Calu3 (cell line): Measurements from ENCODE around the gene TMEM204. TPM values are rescaled to one million over a fixed set of nuclear protein-coding genes. Genes with fewer than 3 reads are reported as not detected.

Experiments used
- BruUV-seq: library from RNA; stranded (reverse); fragments of 400-500 nt; replicated peaks from 2 replicates; lab custom pipeline; 2021; lab: Mats Ljungman, UMichigan
- CTCF ChIA-PET: fragments of 300-600 bp; sonication (Branson Sonifier 250); formaldehyde crosslinking; loops from one replicate; lab custom pipeline; 2022; ENCODE audit warnings: antibody characterized with exemption; lab: Charles Lee
- DNase-seq: peaks from one replicate; pipeline ENCODE4 v3.0.0; 2022
- H3K27ac Mint-ChIP-seq: one replicate; pipeline ENCODE4 v1.8.0; 2022; ENCODE audit warnings: mixed read lengths; ENCODE audit not compliant: unreplicated experiment
- H3K27me3 Mint-ChIP-seq: one replicate; pipeline ENCODE4 v1.8.0; 2022; ENCODE audit warnings: mixed read lengths; ENCODE audit not compliant: unreplicated experiment
- H3K36me3 Mint-ChIP-seq: one replicate; pipeline ENCODE4 v1.8.0; 2022; ENCODE audit warnings: mild to moderate bottlenecking, moderate library complexity, mixed read lengths; ENCODE audit not compliant: insufficient read depth, unreplicated experiment
- H3K4me1 Mint-ChIP-seq: one replicate; pipeline ENCODE4 v1.8.0; 2022; ENCODE audit warnings: mild to moderate bottlenecking, low read depth, mixed read lengths; ENCODE audit not compliant: unreplicated experiment
- H3K4me3 Mint-ChIP-seq: one replicate; pipeline ENCODE4 v1.8.0; 2022; ENCODE audit warnings: mild to moderate bottlenecking, low read depth, moderate library complexity, mixed read lengths; ENCODE audit not compliant: unreplicated experiment
- H3K9me3 Mint-ChIP-seq: one replicate; pipeline ENCODE4 v1.8.0; 2022; ENCODE audit warnings: low read depth, mixed read lengths; ENCODE audit not compliant: unreplicated experiment
- intact Hi-C: fragments of 100-400 bp; cut with micrococcal nuclease; formaldehyde crosslinking; loops from one replicate; pipeline ENCODE4 v1.10.0; 2022; ENCODE audit not compliant: unreplicated experiment
- total RNA-seq: library from RNA; stranded (reverse); gene quantifications from 2 replicates; pipeline ENCODE4 v1.2.3, GENCODE V29; 2022
- TF ChIP-seq, protein P1 (sequence below): fragments of 200-600 bp; IDR thresholded peaks from one replicate; pipeline ENCODE4 v1.8.0; 2022; ENCODE audit warnings: antibody characterized with exemption; ENCODE audit not compliant: unreplicated experiment

TMEM204 gene
- total RNA-seq, 1 experiment from 2014 or later, result not detected

DNA sequence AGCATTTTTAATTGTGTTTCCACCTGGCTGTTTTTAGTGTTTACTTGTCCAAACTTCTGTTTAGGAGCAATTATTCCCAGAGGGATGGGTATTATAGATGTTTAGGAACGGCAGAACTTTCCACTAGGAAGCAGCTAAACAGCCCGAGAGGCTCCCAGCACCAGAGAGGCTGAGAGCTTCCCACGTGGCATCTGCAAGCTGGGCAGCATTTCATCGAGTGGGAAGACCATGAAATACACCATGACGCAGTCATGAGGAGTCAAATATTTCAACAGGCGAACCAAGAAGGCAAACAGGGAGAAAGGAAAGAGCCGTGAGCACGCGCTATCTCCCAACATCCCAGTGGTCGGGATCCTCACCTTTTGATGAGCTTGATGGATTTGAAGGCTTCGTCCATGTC lies 24.1 kb downstream of the TMEM204 start:
- Mint-ChIP-seq H3K4me1 (no peaks in the 10 kb centered on the region), H3K4me3 (no peak overlapping the region), H3K27ac (no peak overlapping the region), H3K27me3 (no peaks in the 10 kb centered on the region), H3K36me3 (peaks cover 9% of the 10 kb centered on the region), H3K9me3 (no peaks in the 10 kb centered on the region)
- CTCF ChIA-PET, result no interaction called here
- DNase-seq, result no peak
- BruUV-seq, result no TSS peak
- TF ChIP-seq, protein P1, sequence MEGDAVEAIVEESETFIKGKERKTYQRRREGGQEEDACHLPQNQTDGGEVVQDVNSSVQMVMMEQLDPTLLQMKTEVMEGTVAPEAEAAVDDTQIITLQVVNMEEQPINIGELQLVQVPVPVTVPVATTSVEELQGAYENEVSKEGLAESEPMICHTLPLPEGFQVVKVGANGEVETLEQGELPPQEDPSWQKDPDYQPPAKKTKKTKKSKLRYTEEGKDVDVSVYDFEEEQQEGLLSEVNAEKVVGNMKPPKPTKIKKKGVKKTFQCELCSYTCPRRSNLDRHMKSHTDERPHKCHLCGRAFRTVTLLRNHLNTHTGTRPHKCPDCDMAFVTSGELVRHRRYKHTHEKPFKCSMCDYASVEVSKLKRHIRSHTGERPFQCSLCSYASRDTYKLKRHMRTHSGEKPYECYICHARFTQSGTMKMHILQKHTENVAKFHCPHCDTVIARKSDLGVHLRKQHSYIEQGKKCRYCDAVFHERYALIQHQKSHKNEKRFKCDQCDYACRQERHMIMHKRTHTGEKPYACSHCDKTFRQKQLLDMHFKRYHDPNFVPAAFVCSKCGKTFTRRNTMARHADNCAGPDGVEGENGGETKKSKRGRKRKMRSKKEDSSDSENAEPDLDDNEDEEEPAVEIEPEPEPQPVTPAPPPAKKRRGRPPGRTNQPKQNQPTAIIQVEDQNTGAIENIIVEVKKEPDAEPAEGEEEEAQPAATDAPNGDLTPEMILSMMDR, result no peak
- intact Hi-C loops, result no loop called here

DNA sequence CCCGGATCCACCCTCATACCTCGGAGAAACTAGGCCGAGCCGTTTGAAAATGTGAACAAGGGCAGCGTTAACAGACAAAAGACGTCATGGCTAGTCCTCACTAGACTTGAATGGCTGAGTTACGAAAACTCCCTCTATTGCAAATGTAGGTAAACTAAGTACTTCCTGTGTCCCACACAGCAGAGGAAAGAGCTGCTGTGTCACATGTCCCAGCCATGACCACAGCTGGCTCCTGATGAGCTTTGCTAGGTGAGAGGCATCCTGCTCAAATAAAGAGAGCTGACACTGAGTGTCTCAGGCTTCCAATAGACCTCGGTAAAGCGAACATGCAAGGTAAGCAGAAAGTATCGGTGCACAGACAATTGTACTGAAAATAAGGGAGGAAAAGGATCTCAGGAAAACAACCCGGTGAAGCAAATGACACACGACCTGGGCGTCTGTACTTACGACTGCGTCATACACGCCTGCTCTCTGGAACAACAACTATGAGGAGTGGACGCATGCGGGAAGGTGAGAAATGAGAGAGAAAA lies 26.0 kb downstream of the TMEM204 start:
- Mint-ChIP-seq H3K27me3 (no peaks in the 10 kb centered on the region), H3K9me3 (no peaks in the 10 kb centered on the region), H3K4me3 (no peak overlapping the region), H3K27ac (no peak overlapping the region), H3K36me3 (peaks cover 14% of the 10 kb centered on the region), H3K4me1 (no peaks in the 10 kb centered on the region)
- no TSS peak for BruUV-seq
- CTCF ChIA-PET, result no interaction called here
- intact Hi-C loops, result no loop called here
- DNase-seq, result no peak
- TF ChIP-seq, protein P1, result no peak

- no peak for DNase-seq
- H3K4me3 Mint-ChIP-seq, result no peak overlapping the region
- TF ChIP-seq, protein P1, result no peak
- BruUV-seq, result no TSS peak
- CTCF ChIA-PET, result no interaction called here
- peaks cover 20% of the 10 kb centered on the region for H3K36me3 Mint-ChIP-seq
- H3K27ac Mint-ChIP-seq, result no peak overlapping the region
- intact Hi-C loops, result no loop called here
- no peaks in the 10 kb centered on the region for H3K9me3 Mint-ChIP-seq
- H3K27me3 Mint-ChIP-seq, result no peaks in the 10 kb centered on the region
- H3K4me1 Mint-ChIP-seq, result no peaks in the 10 kb centered on the region
These were observed 26.7 kb downstream of the TMEM204 start for GRCh38 chr16:1560153-1560552.

GRCh38 chr16:1560866-1561265 lies 27.4 kb downstream of the TMEM204 start:
- H3K9me3 Mint-ChIP-seq, result no peaks in the 10 kb centered on the region
- CTCF ChIA-PET, result no interaction called here
- no peaks in the 10 kb centered on the region for H3K4me1 Mint-ChIP-seq
- peaks cover 25% of the 10 kb centered on the region for H3K36me3 Mint-ChIP-seq
- H3K27ac Mint-ChIP-seq, result no peak overlapping the region
- no peak for DNase-seq
- TF ChIP-seq, protein P1, result no peak
- BruUV-seq, result no TSS peak
- H3K4me3 Mint-ChIP-seq, result no peak overlapping the region
- no peaks in the 10 kb centered on the region for H3K27me3 Mint-ChIP-seq
- intact Hi-C loops, result no loop called here
